ENCODE results near the gene RNF135. TPM values are rescaled to one million over a fixed set of nuclear protein-coding genes. Genes with fewer than 3 reads are reported as not detected.

RNF135 gene
- total and polyA plus RNA-seq, 10 of the 15 experiments (the other 5 are each of a cell fraction or from before 2014, with no cell fraction given): 12.7 to 28.0 (median 18.7) TPM

DNA sequence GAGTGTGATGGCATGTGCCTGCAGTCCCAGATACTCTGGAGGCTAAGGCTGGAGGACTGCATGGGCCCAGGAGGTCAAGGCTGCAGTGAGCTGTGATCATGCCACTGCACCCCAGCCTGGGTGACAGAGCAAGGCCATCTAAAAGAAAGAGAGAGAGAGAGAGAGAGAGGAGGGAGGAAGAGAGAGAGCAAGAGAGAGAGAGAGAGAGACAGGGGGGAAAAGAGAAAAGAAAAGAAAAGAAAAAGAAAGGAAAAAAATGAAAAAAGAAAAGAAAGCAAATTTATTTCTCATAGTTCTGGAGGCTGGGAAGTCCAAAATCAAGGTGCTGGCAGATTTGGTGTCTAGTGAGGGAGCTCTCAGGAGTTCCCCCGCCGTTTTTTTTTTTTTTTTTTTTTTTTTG is 33.3 kb downstream of the RNF135 start:
- ChIA-PET CTCF (no interaction called here), RAD21 (ENCODE audit: unreplicated experiment) (no interaction called here), POLR2A (no interaction called here), SMC1A (ENCODE audit: uncharacterized antibody, unreplicated experiment) (interaction anchor here (0.9 kb wide), 1 partner anchor 211 kb away, joined by 4 read pairs; no protein-coding TSS in a partner anchor)
- in situ Hi-C loops (cut with MboI): no loop called here
- no peaks in the 10 kb centered on the region for H4K20me1 ChIP-seq (ENCODE audit: control insufficient read depth, insufficient read depth)
- no peak overlapping the region for H2AFZ ChIP-seq (ENCODE audit: control insufficient read depth, low read depth, low read length)
- H3K4me2 ChIP-seq (ENCODE audit: control insufficient read depth, insufficient read depth): no peak overlapping the region
- WGBS (ENCODE audit: insufficient coverage, insufficient replicate concordance, low lambda C conversion rate, missing lambda C conversion rate): 81% methylated on average over 2 of the region's 2 CpGs
- ATAC-seq (no peak), DNase-seq (ENCODE audit: low read depth, low spot score) (no peak), FAIRE-seq (no peak)
- no peak overlapping the region for H3K27ac ChIP-seq (ENCODE audit: control insufficient read depth, insufficient read depth)
- H3K36me3 ChIP-seq (ENCODE audit: control insufficient read depth in 2 of 2, insufficient read depth in 2 of 2, low read length in 1 of 2): peaks cover 0 to 8% of the 10 kb centered on the region in 2 experiments; a peak in 3 of 4 replicates
- H3K79me2 ChIP-seq (ENCODE audit: control insufficient read depth, insufficient read depth, low read length): no peaks in the 10 kb centered on the region
- no peaks in the 10 kb centered on the region for H3K4me1 ChIP-seq (ENCODE audit: control insufficient read depth, insufficient read depth, low read length)
- H3K9ac ChIP-seq (ENCODE audit: control insufficient read depth, insufficient read depth, low read length): no peak overlapping the region
- H3K9me3 ChIP-seq (replicated peaks; ENCODE audit: control insufficient read depth, insufficient read depth, low read length): no peaks in the 10 kb centered on the region
- H3K27me3 ChIP-seq (replicated peaks in 1 of 2; ENCODE audit: control insufficient read depth in 2 of 2, insufficient read depth in 2 of 2, low read length in 1 of 2): no peaks in the 10 kb centered on the region
- no peak overlapping the region for H3K4me3 ChIP-seq
- TF ChIP-seq SUPT20H (IDR thresholded peaks at IDR 0.05; ENCODE audit: borderline replicate concordance, control insufficient read depth, low read depth, low read length) (no peak), ATF3 (IDR thresholded peaks at IDR 0.05; ENCODE audit: borderline replicate concordance, extremely low read depth, low read depth, low read length) (no peak), ASH2L (IDR thresholded peaks at IDR 0.05; ENCODE audit: borderline replicate concordance, low read depth) (no peak), PRDM15 (CRISPR knock-in tag; IDR thresholded peaks at IDR 0.05) (no peak), TAF1 (IDR thresholded peaks at IDR 0.05; ENCODE audit: borderline replicate concordance, low read depth, low read length) (no peak), SP1 (IDR thresholded peaks at IDR 0.05; ENCODE audit: low read depth, low read length) (no peak), SUZ12 (IDR thresholded peaks at IDR 0.05; ENCODE audit: unreplicated experiment) (no peak), SPI1 (IDR thresholded peaks at IDR 0.05; ENCODE audit: borderline replicate concordance, insufficient read depth, low read depth, low read length) (no peak)
- intact Hi-C loops (cut with micrococcal nuclease; ENCODE audit: unreplicated experiment): no loop called here
- no TSS peak for BruUV-seq (replicated peaks)

All from GM12878 (cell line).